ENCODE results near the gene INSM2. TPM values are rescaled to one million over a fixed set of nuclear protein-coding genes. Genes with fewer than 3 reads are reported as not detected.

INSM2 gene
- total RNA-seq, 1 experiment from 2014 or later, result not detected

GRCh38 chr14:35578639-35579038, 44.7 kb downstream of the INSM2 start:
- no TSS peak for BruUV-seq (replicated peaks)
- no peak overlapping the region for H3K4me3 Mint-ChIP-seq (ENCODE audit: low read depth, unreplicated experiment)
- no peaks in the 10 kb centered on the region for H3K36me3 Mint-ChIP-seq (ENCODE audit: insufficient read depth, unreplicated experiment)
- peaks cover 3% of the 10 kb centered on the region for H3K9me3 Mint-ChIP-seq (ENCODE audit: low read depth, unreplicated experiment)
- intact Hi-C loops (cut with micrococcal nuclease; ENCODE audit: unreplicated experiment), result no loop called here
- no peaks in the 10 kb centered on the region for H3K27me3 Mint-ChIP-seq (ENCODE audit: unreplicated experiment)
- no peak for DNase-seq
- CTCF ChIA-PET, result no interaction called here
- H3K4me1 Mint-ChIP-seq (ENCODE audit: low read depth, unreplicated experiment), result no peaks in the 10 kb centered on the region
- H3K27ac Mint-ChIP-seq (ENCODE audit: unreplicated experiment), result no peak overlapping the region
- TF ChIP-seq CTCF (IDR thresholded peaks at IDR 0.05; ENCODE audit: unreplicated experiment), result no peak

Other genes starting within 250 kb of the INSM2 start
- 297 and 341 TPM in 2 replicates for gene PSMA6, start 241.8 kb upstream of the INSM2 start, total RNA-seq (2022)
- 111 TPM in 2 replicates for gene NFKBIA, start 129.4 kb upstream of the INSM2 start, total RNA-seq (2022)